HG03460 (cell line): ENCODE data around the gene ARL14EPL.

Experiments used
- ATAC-seq: cut with Tn5 transposase; IDR thresholded peaks from one replicate; pipeline ENCODE4 v1.9.1; 2021; ENCODE audit not compliant: unreplicated experiment

Gene ARL14EPL

GRCh38 chr5:116032094-116032517, at the start of gene ARL14EPL:
Gene ARL14EPL (plus strand): TSS chr5:116032472. CDS start chr5:116051466, 18,994 bp downstream.
- ATAC-seq, result peak; percentile 54

GRCh38 chr5:115983519-115983918, 48.8 kb upstream of the ARL14EPL start:
- no peak for ATAC-seq

DNA sequence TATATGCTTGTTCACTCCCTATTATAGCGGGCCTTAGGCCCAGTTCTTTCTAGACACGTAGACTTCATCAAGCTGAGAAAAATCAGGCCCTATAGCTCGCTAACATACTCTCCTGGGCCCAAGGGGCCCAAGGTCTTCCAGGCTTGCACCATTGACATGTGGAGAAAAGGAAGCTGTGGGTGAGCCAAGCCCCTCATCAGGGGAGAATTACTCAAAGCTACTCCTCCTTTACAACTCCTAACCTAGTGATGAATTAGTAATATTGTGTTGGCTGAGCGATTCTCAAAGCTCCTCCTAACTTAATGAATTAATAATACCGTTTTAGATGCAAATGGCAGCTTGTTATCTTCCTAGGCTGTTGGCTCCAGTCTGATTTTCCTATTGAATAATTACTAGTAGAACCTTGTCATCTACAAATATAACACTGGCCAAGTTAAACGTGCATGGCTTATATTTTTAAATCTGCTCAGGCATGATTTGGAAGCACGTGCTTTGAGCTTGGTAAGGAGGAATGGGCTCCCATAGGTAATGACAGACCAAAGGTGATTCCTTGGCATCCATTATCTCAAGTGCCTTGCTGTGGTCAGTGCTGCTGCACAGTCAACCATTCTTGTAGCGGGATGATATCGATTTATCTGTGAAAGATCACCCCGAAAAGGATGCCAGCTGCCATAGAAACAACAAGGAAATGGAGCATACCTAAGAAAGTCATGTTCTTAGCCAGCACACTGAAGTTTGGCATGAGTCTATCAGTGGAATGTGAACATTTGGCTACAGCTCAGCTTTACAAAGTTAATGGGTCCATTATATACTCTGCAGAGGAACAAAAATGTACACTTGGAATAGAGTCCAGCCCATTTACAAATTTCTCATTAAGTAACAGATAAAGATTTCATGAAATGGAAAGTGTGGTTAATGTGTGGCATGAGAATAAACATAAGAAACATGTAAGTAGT, 46.2 kb upstream of the ARL14EPL start:
- no peak for ATAC-seq

DNA sequence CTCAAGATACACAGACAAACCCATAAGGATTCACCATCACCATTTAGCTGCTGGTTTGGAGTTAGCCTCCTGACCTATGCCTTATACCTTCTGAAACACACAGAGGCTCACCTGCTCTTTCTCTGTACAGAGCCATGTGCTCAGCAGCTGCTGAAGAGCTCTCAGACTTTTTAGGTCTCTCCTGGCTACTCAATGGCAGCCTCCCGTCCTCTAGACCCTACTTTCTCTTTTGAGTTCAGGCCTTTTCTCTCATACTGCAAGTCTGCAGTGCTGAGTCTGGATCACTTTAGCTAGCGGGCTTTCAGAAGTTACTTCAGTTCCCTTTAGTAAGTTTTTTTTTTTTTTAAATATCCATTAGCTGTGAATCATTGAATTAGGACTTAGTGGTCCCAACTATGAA, 44.3 kb upstream of the ARL14EPL start:
- no peak for ATAC-seq

DNA sequence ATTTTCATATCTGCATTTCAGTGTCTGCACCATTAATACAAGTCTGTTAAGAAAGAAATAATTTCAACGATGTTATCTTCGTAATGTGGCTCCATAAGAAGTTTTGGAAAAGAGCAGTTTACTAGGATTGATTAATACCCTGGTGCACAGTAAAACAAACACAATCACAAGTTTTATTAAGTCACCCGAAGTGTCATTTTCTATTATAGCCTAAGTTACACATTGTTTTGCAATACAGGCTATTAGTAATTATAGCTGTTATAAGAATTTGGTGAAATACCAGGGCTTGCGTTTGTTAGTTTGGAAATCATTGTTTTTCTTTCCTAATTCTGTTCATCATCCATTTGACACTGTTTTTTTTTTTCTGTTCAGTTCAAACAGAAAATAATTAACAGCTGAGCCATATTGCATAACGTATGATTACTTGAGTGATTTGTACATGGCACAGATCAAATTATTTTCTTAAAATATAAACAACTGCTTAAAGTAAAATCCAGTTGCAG, 39.4 kb upstream of the ARL14EPL start:
- no peak for ATAC-seq

DNA sequence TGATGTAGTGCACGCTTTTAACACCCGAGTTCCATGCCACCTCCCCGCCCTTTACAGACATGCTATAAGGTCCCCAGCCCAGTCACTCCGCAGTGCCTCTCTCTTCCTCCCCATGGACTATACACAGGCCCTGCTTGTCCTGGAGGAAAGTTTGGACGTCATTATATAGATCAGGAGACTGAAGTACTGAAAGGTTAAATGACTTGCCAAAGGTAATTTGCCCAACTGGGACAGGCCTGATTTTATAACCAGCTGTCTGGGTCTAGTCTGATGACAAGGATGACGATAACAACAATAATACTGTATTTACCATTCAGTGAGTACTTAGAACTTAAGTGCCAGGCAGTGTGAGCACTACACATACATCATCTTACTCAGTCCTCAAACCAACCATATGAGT, 36.9 kb upstream of the ARL14EPL start:
- no peak for ATAC-seq

GRCh38 chr5:116002116-116002906, 30.0 kb upstream of the ARL14EPL start:
- no peak for ATAC-seq

GRCh38 chr5:116004248-116004647, 28.0 kb upstream of the ARL14EPL start:
- no peak for ATAC-seq

DNA sequence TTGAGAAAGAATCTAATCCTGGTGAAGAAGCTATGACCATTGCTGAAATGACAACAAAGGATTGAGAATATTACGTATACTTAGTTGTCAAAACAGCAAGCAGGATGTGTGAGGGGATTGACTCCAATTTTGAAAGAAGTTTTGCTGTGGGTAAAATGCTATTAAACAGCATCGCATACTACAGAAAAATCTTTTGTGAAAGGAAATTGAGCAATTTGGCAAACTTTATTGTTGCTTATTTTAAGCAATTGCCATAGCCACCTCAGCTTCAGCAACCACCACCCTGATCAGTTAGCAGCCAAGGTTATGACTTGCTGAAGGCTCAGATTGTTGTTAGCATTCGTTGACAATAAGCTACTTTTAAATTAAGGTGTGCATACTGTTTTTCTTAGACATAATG, 22.5 kb upstream of the ARL14EPL start:
- no peak for ATAC-seq

DNA sequence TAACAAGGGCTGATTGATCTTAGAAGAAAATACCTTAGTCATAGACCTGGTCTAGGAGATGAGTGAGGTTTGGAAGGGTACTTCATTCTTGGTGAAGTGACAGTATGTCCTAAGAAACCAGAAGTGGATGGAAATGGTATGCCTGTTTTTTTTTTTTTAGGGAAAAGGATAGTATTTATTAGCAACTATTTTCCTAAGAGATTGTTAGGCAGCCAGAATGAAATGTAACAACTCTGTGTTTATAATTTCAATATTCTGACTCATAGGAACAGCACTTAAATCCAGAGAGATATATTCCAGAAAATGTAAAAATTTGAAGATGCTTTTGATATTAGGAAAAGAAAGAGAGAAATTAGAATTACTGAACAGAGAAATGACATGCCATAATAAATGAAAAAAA, 21.2 kb upstream of the ARL14EPL start:
- no peak for ATAC-seq

- ATAC-seq, result no peak
These were observed 19.0 kb upstream of the ARL14EPL start for GRCh38 chr5:116013207-116013785.

DNA sequence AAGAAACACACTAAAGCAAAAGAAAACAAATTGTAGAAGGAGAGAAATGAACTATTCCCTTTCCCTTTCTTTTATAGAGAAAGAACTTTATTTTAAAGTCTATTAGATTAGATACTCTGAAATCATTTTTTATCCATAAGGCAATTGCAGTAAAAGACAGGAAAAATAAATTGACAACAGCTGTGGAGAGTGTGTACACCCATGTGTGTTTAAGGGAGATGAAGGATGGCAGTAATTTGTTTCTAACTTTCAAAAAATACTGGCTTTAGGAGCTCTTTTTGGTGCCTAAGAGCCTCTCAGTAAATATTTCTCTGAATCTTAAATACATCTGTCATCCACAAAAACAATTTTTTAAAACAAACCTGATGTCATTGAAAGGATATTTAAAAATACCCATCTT, 18.3 kb upstream of the ARL14EPL start:
- ATAC-seq, result no peak

- ATAC-seq, result no peak
These were observed 8.7 kb upstream of the ARL14EPL start for GRCh38 chr5:116023619-116024018.

GRCh38 chr5:116025866-116026265, 6.4 kb upstream of the ARL14EPL start:
- ATAC-seq, result no peak

DNA sequence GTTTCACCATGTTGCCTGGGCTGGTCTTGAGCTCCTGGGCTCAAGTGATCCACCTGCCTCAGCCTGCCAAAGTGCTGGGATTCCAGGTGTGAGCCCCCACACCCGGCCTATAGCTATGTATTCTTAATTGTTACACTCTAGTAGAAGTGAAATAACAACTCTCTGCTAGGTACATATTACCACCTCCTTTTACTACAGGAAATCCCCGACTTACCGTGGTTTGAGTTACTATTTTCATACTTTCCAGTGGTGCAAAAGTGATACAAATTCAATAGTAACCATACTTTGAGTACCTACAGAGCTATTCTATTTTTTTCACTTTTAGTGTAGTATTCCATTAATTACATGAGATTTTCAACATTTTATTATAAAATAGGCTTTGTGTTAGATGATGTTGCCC, 719 bp downstream of the ARL14EPL start:
- peak; percentile 56 for ATAC-seq

- ATAC-seq, result no peak
These were observed 2.9 kb downstream of the ARL14EPL start for GRCh38 chr5:116035123-116035522.

- ATAC-seq, result no peak
These were observed 5.1 kb downstream of the ARL14EPL start for GRCh38 chr5:116037236-116037822.

DNA sequence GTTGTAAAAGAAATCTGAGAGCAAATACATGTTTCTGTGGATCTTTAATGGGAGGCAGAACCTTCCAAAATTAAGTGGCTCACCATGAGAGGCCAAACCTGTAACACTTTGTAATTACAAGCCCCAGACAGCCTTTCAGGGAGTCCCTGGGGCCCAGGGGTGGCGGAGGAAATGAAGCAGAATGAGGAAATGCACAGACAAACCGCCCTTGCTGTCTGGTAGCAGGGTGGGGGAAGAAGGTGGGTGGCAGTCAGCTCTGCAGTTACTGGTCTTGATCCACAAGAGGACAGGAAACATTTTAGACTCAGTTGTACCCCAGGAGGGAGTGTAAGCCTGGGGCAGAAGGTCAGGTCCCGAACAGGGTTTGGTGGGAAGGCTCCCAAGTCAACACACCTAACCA, 6.5 kb downstream of the ARL14EPL start:
- ATAC-seq, result peak; percentile 75

DNA sequence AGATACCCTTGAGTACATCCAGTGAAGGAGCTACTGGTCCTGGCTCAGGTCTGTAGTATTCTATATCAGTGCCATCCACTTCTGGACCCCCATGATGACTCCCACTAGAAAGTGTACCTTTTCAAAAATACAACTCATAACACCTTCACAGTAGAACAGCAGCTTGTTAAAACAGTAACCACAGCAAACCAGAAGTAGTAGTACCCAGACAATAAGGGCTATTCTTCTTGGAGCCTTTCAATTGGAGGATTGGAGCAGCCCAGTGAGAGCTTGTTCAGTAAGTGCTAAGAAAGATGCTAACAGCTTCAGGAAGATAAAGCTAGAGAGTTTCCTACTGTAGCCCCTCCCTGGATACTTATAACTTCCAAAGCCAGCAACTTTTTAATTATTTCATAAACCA, 10.1 kb downstream of the ARL14EPL start:
- no peak for ATAC-seq

DNA sequence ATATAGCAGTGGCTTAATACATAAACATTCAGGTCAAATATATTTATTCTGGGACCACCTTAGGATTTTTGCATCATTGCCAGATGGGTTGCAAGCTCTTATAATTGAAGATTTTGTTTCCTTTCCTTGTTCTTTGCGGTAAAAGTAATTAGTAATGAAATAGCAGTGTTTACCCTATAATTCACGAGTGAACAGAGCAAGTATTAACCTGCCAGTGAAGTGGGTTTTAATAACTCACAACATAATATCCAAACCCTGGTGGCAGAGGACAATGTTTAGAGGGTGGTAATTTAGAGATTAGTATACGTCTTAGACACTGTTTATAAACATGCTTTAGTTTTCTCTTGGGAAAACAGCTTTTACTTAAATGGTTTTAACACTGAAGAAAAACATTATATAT, 11.8 kb downstream of the ARL14EPL start:
- ATAC-seq, result no peak

DNA sequence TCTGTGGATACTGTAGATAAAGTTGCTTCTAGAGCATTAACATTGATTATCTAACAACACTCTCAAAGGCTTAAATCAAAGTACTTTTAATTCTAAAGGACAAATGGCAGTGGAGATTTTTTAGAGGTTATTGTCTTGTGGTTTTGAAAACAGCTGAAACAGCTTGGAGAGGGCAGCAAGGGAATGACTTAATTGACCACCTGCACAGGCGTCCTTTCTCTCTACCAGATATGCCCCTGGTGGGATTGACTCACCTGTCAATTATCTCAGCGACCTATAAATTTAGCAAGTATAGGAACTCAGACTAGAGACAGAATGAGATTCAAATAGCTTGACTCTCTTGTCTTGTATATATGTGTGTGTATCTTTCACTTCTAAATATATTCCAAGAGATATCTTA, 13.5 kb downstream of the ARL14EPL start:
- no peak for ATAC-seq
